ENCODE results near the gene STARD13.
A peak's percentile ranks its signal among the peaks of the same experiment; 100 is the strongest.
"Not testable (repeated sequence)": the region's sequence is repeated elsewhere in the genome, so short reads cannot be mapped to it uniquely, and the experiment has no call there.

The STARD13 gene

DNA sequence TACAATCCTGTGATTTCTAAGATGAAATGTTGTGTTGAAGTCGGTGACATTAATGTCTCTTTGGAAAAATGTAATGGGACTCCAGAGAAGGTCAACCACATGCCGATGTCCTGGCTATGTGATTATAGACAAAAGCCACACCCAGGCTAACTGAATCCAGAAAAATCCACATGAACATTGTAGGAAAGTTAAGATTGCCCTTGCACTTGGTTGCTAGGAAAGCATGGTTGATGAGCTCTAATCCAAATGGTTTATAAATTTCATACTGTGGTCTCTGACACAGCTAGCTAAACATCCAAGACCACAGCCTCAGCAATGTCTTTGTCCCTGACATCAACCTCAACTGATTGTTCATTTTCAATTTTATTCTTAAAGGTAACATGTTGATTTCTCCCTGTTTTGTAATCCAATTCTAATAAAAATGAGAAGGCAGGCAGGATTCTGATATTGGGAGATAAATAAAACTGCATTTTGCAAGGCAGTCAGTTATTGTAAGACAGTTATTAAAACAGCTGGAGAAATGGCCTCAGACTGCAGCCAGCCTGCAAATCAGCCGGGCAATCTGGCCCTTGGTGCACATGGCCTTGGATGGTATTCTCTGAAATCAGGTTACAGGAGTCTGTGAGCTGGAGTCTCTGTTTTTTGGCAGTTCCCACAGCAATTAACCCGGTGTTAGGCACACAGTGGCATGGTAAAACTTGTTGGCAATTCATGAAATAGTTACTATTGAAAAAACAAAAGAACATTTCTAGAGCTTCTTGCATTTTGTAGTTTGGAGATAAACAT, 93.9 kb downstream of the STARD13 start:
- no peak for DNase-seq

- DNase-seq, result no peak
These were observed 96.1 kb downstream of the STARD13 start for GRCh38 chr13:33189470-33189869.

DNA sequence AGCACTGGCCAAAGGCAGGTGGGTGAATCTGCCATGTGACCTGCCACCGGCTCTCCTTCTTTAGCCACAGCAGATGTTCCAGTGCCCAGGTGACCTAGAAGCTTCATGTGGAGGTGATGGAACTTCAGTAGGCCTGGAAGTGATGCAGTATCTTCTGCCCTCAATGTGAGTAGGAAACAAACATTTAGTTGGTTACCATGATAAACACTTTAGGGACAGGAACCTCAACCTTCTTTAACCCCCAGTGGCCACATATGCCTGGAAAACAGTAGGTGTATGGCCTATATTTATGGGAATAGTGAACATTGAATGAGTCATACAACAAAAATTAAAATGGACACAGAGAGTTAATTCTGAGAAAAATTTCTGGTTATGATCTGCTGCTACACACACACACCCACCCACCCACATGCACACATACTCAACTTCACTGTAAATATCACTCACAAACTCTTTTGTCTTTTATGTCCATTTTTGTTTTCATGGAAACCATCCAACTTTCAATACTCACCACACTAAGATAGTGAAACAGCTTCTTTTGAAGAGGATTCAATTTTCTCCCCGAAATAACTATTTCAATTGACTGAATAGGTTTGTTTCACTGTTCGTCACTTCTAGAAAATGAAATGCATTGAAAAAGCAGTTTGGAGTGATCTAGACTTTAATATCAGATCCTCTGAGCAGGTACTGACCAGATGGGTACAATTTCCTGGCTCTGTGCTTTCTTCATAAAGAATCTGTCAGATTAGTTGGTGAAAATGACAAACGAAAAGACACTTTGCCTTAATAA, 97.3 kb downstream of the STARD13 start:
- DNase-seq, result no peak

GRCh38 chr13:33186861-33187291, 98.7 kb downstream of the STARD13 start:
- peak; percentile 87 for DNase-seq

DNA sequence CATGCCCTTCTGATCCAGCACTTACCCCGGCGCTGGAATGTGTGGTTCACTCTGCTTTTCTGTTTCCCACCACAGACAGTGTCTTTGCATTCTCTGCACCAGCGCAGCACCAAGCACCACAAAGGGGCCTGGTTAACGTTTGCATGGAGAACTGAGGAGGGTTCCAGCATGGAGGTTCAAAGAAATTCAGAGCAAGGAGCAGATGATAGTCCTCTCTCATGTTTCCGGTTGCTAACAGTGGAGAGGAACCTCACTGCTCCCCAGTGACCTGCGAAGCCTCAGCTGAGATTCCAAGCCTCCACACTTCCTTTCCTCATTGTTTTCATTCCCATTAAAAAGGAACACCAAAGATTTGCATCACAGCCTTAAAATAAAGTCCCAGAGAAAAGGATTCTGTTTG, 99.7 kb downstream of the STARD13 start:
- DNase-seq, result peak; percentile 66

GRCh38 chr13:33184530-33184929, 101.0 kb downstream of the STARD13 start:
- no peak for DNase-seq

- no peak for DNase-seq
These were observed 101.5 kb downstream of the STARD13 start for GRCh38 chr13:33184112-33184490.

GRCh38 chr13:33183431-33184111, 102.0 kb downstream of the STARD13 start:
- peak; percentile 58 for DNase-seq

DNA sequence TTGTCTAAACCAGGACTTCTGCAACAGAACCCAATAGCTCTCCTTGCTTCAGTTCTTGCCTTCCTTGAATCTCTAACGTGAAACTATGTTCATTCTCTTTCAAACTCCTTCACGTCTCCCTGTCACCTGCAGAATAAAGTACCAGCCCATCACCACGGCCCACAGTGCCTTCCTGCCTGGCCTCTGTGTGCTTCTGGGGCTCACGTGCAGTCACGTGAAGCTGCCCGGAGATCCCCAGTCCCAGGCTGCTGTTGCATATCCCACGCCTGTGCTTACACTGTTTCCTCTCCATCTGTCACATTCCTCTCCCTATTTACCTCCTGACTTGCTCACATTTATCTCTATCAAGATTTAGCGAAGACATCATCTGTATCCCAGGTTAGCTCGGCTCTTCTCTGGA, 102.8 kb downstream of the STARD13 start:
- no peak for DNase-seq

- DNase-seq, result no peak
These were observed 104.3 kb downstream of the STARD13 start for GRCh38 chr13:33181264-33181663.

DNA sequence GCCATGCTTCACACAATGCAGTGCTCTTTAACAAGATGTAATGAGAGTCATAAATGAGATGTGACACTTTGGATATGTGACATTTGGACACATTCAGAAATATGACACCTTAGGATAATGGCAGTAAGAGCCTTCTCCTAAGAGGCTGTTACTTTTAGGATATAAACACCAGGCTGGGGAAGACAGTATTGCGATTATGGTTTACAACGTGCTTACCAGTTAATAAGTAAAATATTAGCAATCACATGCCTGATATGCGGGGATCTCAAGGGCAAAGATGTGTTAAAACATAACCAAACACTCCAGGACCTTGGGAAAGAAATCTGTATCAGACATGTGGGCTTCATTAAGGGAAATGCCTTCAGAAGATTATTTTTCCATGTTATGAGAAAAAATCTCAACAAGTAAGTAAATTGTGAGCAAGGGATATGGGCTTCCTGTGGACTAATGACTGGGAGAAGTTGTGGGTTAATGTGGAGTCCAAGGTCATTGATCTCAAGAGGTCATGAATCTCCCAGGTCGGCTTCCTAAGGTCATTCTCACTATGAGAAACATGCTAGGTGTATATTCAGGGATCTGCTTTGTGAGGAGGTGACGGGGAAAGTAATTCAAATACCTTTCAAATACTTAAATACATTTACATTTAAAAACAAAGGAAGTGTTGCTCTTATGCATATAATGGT, 105.3 kb downstream of the STARD13 start:
- no peak for DNase-seq

- DNase-seq, result no peak
These were observed 106.1 kb downstream of the STARD13 start for GRCh38 chr13:33179463-33179862.

GRCh38 chr13:33178209-33178840, 107.2 kb downstream of the STARD13 start:
- no peak for DNase-seq

DNA sequence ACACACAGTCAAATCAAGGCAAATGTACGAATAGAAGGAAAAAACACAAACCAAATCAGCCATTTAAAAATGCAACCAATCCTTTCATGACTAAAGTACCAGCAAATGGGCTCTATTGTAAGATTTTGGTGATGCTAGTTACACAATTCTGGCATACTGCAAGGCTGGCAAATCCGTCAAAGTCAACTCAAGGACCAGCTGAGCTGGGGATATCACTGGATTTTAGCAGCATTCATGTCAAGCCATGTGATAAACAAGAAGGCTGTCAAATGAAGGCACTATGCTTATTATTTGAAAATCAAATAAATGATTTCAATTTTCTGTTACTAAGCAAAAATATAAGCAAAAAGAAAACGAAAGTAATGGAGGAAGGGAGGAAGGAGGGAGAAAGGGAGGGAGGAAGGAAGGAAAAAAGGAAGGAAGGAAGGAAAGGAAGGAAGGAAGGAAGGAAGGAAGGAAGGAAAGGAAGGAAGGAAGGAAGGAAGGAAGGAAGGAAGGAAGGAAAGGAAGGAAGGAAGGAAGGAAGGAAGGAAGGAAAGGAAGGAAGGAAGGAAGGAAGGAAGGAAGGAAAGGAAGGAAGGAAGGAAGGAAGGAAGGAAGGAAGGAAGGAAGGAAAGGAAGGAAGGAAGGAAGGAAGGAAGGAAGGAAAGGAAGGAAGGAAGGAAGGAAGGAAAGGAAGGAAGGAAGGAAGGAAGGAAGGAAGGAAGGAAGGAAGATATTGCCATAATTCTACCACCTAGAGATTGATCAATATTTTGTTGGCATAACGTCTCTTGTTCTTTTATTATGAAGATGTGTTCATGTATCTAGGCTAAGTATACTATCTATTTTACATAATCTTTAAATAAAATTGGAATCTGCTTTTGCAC, 108.0 kb downstream of the STARD13 start:
- DNase-seq, result not testable (repeated sequence)

DNA sequence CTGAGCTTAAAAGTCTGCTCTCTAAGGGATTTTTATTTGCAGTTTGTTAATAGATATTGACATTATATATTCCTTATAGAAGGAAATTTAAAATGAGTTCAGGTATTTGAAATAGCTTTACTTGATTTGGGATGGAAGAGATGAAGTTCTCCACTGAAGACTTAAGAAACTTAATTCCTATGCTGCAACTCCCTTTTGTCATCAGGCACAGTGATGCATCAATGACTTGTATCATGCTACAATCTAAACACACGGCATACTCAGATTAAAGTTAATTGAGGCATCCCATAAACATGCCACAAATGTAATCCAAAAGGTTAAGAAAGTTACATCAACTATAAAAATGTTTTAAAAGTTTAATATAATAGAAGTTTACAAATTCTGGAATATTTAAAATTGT, 109.0 kb downstream of the STARD13 start:
- DNase-seq, result no peak

- no peak for DNase-seq
These were observed 109.6 kb downstream of the STARD13 start for GRCh38 chr13:33175991-33176390.

GRCh38 chr13:33174931-33175330, 110.6 kb downstream of the STARD13 start:
- no peak for DNase-seq

GRCh38 chr13:33174491-33174890, 111.1 kb downstream of the STARD13 start:
- no peak for DNase-seq

DNA sequence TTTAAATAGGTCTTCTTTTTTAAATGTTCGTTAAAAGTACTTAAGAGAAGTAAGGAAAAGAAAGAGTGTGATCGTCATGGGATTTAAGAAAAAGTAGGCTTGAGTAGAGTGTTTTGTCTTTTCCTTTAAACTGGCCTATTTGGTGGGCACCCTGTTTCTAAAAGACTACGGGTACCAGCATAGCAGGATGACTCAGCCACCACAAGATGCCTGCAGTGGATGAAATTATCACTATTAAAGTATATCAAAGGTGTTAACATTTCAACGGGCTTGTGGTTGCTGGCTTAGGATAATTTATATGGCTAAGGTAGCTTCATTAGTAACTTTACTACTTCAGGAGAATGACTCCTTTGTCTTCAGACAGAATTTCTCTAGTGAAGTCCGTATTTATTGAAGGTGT, 112.6 kb downstream of the STARD13 start:
- no peak for DNase-seq

DNA sequence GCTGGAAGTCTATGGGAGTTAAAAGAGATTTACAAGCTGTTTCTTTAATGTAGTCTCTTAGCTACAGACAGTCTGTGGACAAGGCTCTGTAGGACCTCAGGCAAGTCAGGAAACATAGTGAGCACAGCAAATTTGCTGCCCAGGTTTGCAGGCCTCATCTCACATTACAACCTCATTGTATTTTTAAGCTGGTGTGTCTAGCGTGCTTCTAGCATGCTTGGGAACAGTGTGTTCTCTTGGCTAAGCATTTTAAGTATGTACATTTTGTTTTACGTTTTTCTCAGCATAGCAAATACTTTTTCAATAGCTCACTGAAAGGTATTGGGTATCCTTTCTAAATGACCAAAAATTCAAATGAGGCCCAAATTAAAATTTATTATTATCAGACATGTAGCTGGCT, 113.2 kb downstream of the STARD13 start:
- no peak for DNase-seq

- DNase-seq, result no peak
These were observed 116.1 kb downstream of the STARD13 start for GRCh38 chr13:33169273-33169980.
